GM19351 (cell line): ENCODE results near the gene HOXD13.

Experiments used
- ATAC-seq: cut with Tn5 transposase; IDR thresholded peaks from one replicate; pipeline ENCODE4 v1.9.1; 2021; ENCODE audit warnings: mild to moderate bottlenecking, moderate library complexity; ENCODE audit not compliant: unreplicated experiment

The HOXD13 gene

GRCh38 chr2:176105078-176105729, 12.7 kb downstream of the HOXD13 start:
- no peak for ATAC-seq

GRCh38 chr2:176105730-176106580, 13.4 kb downstream of the HOXD13 start:
- no peak for ATAC-seq

- no peak for ATAC-seq
These were observed 14.3 kb downstream of the HOXD13 start, which contains the start of gene HOXD11 for GRCh38 chr2:176106581-176107539. Gene HOXD11 (plus strand): TSS chr2:176107280. CDS start chr2:176107356, 76 bp downstream.

- no peak for ATAC-seq
These were observed 15.2 kb downstream of the HOXD13 start for GRCh38 chr2:176107731-176108181.

GRCh38 chr2:176109192-176109901, 16.8 kb downstream of the HOXD13 start:
- ATAC-seq = no peak

GRCh38 chr2:176109946-176110345, 17.4 kb downstream of the HOXD13 start:
- no peak for ATAC-seq

GRCh38 chr2:176110415-176111308, 18.1 kb downstream of the HOXD13 start:
- ATAC-seq = no peak

- ATAC-seq = no peak
These were observed 18.8 kb downstream of the HOXD13 start for GRCh38 chr2:176111309-176111663.

- ATAC-seq = no peak
These were observed 19.4 kb downstream of the HOXD13 start for GRCh38 chr2:176111846-176112374.

GRCh38 chr2:176112375-176113302, 20.1 kb downstream of the HOXD13 start:
- no peak for ATAC-seq

- no peak for ATAC-seq
These were observed 21.8 kb downstream of the HOXD13 start for GRCh38 chr2:176114120-176114929.

GRCh38 chr2:176114930-176115625, 22.6 kb downstream of the HOXD13 start:
- no peak for ATAC-seq

GRCh38 chr2:176115883-176116813, 23.6 kb downstream of the HOXD13 start, which contains the start of gene HOXD10:
Gene HOXD10 (plus strand): TSS chr2:176116778. CDS start chr2:176116834, 56 bp downstream.
- ATAC-seq = no peak

- no peak for ATAC-seq
These were observed 24.8 kb downstream of the HOXD13 start for GRCh38 chr2:176117162-176117822.

- ATAC-seq = no peak
These were observed 25.4 kb downstream of the HOXD13 start for GRCh38 chr2:176117823-176118371.
